HuH-7.5 (cell line): ENCODE data around the gene TSPAN18.

Experiments
- DNase-seq: peaks from one replicate; pipeline ENCODE4 v3.0.0; 2011; ENCODE audit warnings: low spot score

TSPAN18 gene

GRCh38 chr11:44823006-44823405 is 96.2 kb downstream of the TSPAN18 start:
- DNase-seq: no peak

- no peak for DNase-seq
Measured at GRCh38 chr11:44823868-44824267, 97.1 kb downstream of the TSPAN18 start.

- no peak for DNase-seq
Measured at GRCh38 chr11:44824300-44824704, 97.5 kb downstream of the TSPAN18 start.

GRCh38 chr11:44825058-44825785 is 98.5 kb downstream of the TSPAN18 start:
- no peak for DNase-seq

GRCh38 chr11:44826922-44827643 is 100.3 kb downstream of the TSPAN18 start:
- DNase-seq: no peak

GRCh38 chr11:44828296-44828695 is 101.5 kb downstream of the TSPAN18 start:
- DNase-seq: no peak

- no peak for DNase-seq
Measured at GRCh38 chr11:44829838-44830237, 103.1 kb downstream of the TSPAN18 start.

GRCh38 chr11:44831605-44832394 is 105.0 kb downstream of the TSPAN18 start:
- no peak for DNase-seq

- DNase-seq: no peak
Measured at GRCh38 chr11:44832452-44832851, 105.7 kb downstream of the TSPAN18 start.

GRCh38 chr11:44833221-44833876 is 106.6 kb downstream of the TSPAN18 start:
- DNase-seq: no peak

GRCh38 chr11:44833877-44834452 is 107.2 kb downstream of the TSPAN18 start:
- no peak for DNase-seq

- DNase-seq: no peak
Measured at GRCh38 chr11:44834846-44835245, 108.1 kb downstream of the TSPAN18 start.

- DNase-seq: no peak
Measured at GRCh38 chr11:44835296-44835695, 108.5 kb downstream of the TSPAN18 start.

- no peak for DNase-seq
Measured at GRCh38 chr11:44835938-44836337, 109.2 kb downstream of the TSPAN18 start.

GRCh38 chr11:44837661-44838060 is 110.9 kb downstream of the TSPAN18 start:
- no peak for DNase-seq

- DNase-seq: no peak
Measured at GRCh38 chr11:44839458-44840084, 112.8 kb downstream of the TSPAN18 start.

GRCh38 chr11:44840085-44840478 is 113.3 kb downstream of the TSPAN18 start:
- no peak for DNase-seq

GRCh38 chr11:44840521-44841251 is 113.9 kb downstream of the TSPAN18 start:
- no peak for DNase-seq

- DNase-seq: no peak
Measured at GRCh38 chr11:44842220-44842619, 115.5 kb downstream of the TSPAN18 start.

- no peak for DNase-seq
Measured at GRCh38 chr11:44846852-44847251, 120.1 kb downstream of the TSPAN18 start.

- DNase-seq: no peak
Measured at GRCh38 chr11:44847316-44847715, 120.6 kb downstream of the TSPAN18 start.
